NCI-H1436 treated with DMSO at 0.1 percent for 48 hours (cell line): ENCODE results near the gene RFTN2.
"Not testable (repeated sequence)": the region's sequence is repeated elsewhere in the genome, so short reads cannot be mapped to it uniquely, and the experiment has no call there.

Experiments used
- DNase-seq: peaks from one replicate; lab custom pipeline; 2025; lab: John Stamatoyannopoulos, UW

The RFTN2 gene

DNA sequence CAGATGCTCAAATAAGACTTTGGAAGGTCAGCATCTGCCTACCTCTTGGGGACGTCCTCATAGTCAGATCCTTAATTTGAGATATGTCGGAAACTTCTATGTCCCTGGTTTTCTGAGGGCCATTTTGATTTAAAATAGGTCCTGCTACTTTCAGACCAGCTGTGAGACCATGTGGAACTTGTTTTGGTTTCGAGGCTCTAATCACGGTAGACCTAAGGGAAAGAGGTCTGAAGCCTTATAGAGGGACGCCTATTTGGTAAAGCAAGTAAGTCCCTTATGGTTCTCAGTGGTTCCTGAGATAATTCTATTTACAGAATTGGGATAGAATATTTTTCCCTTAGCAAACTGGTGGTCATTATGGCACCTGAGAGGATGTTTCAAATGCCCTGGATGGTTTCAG is 75.1 kb downstream of the RFTN2 start:
- no peak for DNase-seq

- DNase-seq, result no peak
Measured at GRCh38 chr2:197599285-197599965, 76.0 kb downstream of the RFTN2 start.

DNA sequence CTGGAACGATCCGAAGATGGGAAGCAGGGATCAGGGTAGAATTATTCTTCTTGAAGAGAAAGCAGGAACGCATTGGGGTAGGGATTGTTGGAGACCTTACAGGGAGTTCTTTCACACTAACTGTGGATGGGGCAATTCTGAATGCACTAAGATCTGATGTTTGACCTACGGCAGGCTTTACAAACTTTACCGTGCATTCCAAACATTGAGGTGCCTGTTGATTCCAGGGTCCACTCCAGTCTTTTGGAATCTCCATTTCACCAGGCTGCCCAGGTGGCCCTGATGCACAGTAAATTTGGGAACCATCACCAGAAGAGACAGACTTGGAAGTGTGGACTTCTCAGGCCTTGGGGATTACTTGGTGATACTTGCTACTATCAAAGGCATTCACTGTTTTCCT is 76.9 kb downstream of the RFTN2 start:
- DNase-seq, result no peak

DNA sequence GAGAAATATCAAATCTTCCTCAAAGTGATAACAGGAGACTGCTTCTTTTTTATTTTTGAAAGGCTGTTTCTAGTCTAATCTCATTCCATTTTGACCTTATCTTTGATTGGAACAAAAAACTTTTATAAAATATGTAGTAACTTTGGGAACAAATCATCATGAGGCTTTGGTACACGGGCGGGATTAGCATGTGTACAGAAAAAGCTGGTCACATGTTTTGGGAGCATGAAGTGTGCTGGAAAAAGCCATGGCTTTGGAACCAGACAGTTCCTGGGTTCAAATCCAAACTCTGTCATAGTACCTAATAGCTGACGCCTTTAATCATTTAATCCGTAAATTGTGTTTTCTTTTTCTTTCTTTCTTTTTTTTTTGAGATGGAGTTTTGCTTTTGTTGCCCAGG is 78.2 kb downstream of the RFTN2 start:
- no peak for DNase-seq

- no peak for DNase-seq
Measured at GRCh38 chr2:197596766-197597165, 78.6 kb downstream of the RFTN2 start.

DNA sequence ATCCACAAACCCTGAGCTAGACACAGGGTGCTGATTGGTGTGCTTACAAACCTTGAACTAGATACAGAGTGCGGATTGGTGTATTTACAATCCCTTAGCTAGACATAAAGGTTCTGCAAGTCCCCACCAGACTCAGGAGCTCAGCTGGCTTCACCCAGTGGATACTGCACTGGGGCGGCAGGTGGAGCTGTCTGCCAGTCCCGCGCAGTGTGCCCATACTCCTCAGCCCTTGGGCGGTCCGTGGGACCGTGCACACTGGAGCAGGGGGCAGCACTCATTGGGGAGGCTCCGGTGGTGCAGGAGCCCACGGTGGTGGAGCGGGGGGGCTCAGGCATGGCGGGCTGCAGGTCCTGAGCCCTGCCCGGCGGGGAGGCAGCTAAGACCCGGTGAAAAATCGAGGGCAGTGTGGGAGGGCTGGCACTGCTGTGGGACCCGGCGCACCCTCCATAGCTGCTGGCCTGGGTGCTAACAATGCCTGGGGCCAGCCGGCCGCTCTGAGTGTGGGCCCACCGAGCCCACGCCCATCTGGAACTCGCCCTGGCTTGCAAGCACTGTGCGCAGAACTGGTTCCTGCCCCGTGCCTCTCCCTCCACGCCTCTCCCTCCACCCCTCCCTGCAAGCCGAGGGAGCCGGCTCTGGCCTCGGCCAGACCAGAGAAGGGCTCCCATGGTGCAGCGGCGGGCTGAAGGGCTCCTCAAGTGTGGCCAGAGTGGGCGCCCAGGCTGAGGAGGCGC is 83.9 kb downstream of the RFTN2 start:
- no peak for DNase-seq

GRCh38 chr2:197587255-197587654 is 88.1 kb downstream of the RFTN2 start:
- DNase-seq, result not testable (repeated sequence)

GRCh38 chr2:197580166-197580565 is 95.2 kb downstream of the RFTN2 start:
- DNase-seq, result not testable (repeated sequence)

DNA sequence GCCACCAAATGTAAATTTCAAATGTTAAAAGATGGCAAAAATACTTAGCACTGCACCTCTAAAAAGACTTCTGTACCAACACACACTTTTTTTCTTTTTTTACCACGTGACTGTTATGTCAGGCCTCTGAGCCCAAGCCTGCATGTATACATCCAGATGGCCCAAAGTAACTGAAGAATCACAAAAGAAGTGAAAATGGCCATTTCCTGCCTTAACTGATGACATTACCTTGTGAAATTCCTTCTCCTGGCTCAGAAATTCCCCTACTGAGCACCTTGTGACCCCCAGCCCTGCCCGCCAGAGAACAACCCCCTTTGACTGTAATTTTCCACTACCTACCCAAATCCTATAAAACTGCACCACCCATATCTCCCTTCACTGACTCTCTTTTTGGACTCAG is 97.1 kb downstream of the RFTN2 start:
- DNase-seq, result not testable (repeated sequence)

- no peak for DNase-seq
Measured at GRCh38 chr2:197577446-197577845, 97.9 kb downstream of the RFTN2 start.

GRCh38 chr2:197576631-197577030 is 98.8 kb downstream of the RFTN2 start:
- DNase-seq, result no peak

DNA sequence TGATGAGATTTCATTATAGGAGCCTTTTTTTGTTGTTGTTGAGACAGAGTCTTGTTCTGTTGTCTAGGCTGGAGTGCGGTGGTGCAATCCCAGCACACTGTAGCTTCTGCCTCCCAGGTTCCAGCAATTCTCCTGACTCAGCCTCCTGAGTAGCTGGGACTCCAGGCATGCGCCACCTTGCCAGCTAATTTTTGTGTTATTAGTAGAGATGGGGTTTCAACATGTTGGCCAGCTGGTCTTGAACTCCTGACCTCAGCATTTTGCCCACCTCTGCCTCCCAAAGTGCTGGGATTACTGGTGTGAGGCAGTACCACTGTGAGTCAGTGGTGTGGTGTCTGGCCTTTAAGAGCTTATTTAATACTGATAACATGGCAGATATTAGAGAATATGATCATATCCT is 99.4 kb downstream of the RFTN2 start:
- DNase-seq, result no peak

DNA sequence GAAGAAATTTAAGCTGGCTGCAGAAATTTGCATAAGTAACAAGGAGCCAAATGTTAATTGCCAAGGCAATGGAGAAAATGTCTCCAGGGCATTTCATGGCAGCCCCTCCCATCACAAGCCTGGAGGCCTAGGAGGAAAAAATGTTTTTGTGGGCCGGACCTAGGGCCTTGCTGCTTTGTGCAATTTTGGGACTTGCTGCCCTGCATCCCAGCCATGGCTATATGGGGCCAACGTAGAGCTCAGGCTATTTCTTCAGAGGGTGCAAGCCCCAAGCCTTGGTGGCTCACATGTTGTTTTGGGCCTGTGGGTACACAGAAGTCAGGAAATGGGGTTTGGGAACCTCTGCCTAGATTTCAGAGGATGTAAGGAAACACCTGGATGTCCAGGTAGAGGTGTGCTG is 101.8 kb downstream of the RFTN2 start:
- no peak for DNase-seq

- DNase-seq, result no peak
Measured at GRCh38 chr2:197571627-197572271, 103.6 kb downstream of the RFTN2 start.

DNA sequence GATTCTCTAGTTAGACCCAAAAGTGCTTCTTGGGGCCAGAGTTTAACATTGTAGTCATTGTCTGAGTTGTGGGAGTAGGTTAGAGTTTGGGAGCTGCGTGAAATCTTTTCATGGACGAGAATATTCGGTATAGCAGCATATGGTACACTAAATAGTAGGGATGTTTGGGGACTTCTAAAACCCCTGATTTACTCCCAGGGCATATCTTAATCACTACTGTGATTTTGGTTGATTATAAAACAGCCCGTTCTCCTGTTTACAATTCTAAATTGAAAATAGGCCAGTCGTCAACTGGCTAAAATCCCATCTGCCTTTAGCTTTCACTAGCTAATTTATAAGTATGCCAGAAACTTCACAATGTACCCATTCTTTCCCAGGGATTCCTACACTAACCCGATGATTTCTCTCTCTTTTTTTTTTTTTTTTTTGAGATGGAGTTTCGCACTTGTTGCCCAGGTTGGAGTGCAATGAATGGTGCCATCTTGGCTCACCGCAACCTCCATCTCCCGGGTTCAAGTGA is 115.2 kb downstream of the RFTN2 start:
- DNase-seq, result no peak

- no peak for DNase-seq
Measured at GRCh38 chr2:197559681-197560080, 115.7 kb downstream of the RFTN2 start.

GRCh38 chr2:197558393-197558792 is 117.0 kb downstream of the RFTN2 start:
- no peak for DNase-seq

- DNase-seq, result no peak
Measured at GRCh38 chr2:197556456-197556855, 118.9 kb downstream of the RFTN2 start.

DNA sequence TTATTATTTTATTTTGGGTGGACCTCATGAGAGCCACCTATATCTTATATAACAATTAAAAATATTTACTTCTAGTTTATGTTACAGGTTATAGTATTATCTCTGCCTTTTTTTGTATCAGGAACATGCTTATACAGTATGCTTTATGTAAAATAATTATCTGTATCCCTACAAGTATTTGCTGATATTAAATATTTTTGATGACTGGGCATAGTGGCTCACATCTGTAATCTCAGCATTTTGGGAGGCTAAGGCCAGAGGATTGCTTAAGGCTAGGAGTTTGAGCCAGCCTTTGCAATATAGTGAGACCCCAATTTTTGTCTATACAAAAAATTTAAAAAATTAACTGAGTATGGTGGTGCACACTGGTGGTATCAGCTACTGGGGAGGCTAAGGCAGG is 119.9 kb downstream of the RFTN2 start:
- no peak for DNase-seq

DNA sequence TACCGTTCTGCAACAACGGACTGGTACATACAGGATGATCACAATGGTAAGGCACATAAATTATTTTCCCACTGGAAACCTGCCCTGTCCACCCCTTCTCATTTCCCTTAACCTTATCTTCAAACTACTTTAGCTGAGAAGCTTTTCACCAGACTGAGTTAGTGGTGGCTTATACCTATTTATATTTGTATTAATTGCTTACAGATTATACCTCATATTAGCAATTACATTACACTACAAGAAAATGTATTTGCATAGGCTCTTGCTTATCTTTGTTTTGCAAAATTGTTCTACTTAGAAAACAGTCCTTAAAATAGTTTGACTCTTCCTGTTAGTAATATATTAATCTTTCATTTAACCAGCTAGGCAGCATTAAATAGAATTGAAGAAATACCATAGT is 124.1 kb downstream of the RFTN2 start:
- DNase-seq, result not testable (repeated sequence)

DNA sequence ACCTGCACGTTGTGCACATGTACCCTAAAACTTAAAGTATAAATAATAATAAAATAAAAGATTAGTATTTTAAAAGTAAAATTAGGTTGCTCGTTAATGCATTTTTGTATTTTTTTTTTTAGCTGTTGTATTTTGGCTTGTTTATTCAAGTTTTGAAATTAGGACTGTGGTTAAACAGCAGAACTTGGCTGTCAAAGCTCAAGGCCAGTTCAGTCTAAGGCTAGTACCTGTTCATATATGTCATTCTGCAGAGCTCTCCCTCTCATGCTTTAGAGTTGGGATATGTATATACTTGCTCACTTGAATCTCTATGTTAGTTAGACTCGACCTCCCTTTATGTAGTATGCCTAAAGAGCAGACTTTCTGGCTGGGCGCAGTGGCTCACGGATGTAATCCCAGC is 126.8 kb downstream of the RFTN2 start:
- no peak for DNase-seq

DNA sequence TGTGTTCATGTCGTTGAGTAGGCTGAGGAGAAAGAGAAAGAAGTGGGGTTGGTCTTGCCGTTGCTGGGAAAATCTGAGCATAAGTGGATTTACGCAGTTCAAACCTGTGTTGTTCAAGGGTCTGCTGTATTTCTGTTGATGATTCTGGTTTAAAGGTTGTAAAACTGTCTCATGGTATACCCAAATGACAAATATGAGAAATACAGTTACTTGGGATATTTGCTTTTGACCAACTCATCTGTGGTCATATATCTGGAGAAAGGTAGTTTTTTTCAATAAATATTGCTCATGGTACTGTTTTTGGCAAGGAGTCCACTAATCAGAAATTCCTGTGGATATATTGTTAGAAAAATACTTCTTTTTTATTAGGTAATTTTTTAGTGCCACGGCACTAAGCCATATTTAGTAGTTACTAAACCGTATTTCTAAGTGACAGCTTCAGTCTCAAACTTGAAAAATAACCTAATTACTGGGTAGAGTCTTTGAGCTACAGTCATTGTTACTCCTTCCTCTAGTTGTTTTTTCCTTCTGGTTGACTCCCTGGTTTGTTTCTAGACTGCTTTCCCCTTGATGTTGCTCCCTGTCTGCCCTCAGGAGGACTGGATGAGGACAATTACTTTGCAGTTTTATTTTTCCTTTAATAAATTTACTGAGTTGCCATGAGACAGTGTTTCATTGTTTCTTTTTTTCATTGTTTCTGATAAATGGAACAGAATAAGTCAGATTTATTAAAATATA is 128.1 kb downstream of the RFTN2 start:
- DNase-seq, result no peak
